GM21515 (cell line): ENCODE data around the gene SOX6.

Source experiments
- ATAC-seq: cut with Tn5 transposase; IDR thresholded peaks from one replicate; pipeline ENCODE4 v1.9.1; 2021; ENCODE audit not compliant: unreplicated experiment

SOX6 gene

DNA sequence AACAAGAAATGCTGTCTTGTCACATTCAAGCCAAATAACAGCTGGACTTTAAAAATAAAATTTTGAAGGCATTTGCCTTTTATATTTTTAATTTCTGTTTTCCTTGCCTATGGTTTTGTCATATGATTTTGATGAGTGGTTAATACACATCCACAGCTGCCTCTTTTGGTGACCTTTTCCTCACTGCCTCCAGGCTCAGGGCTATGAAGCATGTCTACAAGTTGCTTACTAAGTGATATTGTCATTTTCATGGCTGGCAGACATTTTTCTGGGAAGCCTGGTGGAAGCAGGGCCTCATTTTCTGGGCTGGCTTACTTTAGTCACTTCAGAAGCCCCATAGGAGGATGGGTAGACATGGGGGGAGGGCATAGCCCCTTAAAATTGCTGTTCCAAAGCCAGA lies 344.9 kb downstream of the SOX6 start:
- no peak for ATAC-seq

GRCh38 chr11:16009021-16009420 lies 347.3 kb downstream of the SOX6 start:
- no peak for ATAC-seq

- ATAC-seq: no peak
These were observed 348.8 kb downstream of the SOX6 start for GRCh38 chr11:16007514-16007913.

DNA sequence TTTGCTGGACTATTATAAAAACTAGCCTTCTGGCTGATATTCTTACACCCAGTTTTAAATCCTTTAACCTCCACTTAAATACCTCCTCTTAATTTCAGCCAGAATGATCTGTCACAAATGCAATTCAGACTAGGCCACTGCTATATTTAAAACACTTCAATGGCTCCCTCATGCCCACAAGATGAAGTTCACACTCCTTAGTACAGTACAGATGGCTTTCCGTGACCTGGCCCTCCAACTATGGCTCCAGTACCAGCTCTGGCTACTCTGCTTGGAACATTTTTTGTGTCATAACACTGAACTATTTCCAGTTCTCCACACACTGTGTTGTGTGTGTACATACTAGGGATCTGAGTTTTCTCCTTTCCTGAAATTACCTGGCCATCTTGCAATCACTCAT lies 353.4 kb downstream of the SOX6 start:
- no peak for ATAC-seq

DNA sequence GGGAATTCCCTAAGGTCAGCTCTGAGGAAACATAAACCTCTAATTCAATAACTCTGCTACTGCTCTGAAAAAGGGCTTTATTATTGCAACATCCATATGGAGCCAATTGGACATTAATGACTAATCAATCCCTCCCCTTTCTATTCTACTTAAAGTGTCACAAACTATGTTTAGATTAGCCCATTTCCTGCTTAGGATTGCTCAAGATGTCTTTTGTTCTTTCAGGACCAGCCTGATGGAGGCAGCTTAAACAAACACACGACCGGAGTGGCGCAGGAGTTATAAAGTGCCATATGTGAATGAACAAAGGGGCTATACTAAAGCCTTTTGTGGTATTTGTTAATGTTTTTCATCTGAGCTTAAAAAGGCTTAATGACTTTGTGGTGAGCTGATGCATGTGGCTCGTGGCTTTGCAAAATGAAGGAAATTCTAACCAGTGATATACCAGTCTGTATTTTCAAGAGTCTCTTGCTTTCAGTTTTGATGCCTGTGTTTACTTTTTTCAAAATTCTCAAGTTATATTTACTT lies 354.4 kb downstream of the SOX6 start:
- no peak for ATAC-seq

GRCh38 chr11:16001044-16001568 lies 355.2 kb downstream of the SOX6 start:
- no peak for ATAC-seq

DNA sequence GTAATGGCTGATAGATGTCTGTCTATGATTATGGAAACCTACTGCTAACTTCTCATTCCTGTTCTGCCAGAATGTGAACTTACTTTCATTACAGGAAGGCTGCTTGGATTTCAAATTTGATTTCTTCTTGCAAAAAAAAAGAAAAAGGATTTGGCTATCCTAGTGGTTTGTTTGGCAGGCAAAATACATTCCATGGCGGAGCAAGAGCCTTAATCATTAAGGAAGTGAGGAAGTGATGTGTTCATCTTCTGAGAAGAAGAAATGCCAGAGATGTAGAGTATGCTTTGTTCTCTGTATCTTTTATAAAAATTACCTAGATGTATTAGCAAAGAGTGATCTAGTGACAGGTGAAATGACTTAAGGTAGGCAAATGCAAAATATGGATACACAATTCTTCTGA lies 356.3 kb downstream of the SOX6 start:
- ATAC-seq: no peak

DNA sequence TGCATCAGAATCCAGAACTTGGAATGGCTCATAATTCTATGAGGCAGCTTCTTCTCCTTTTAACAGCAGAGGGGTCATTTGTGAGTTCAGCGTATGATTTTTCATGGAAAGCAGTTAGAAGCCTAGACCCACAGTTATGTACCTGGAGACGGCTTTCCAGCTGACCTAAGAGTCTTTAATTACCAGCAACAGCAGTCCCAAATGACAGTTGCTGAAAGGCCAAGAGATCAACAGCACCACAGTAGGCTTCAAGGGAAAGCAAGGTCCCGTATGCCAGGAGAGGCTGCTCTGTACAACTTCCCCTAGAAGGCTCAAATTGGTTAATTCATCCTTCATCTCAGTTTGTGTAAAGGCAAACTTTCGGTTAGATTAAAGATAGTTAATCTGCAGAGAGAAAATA lies 363.0 kb downstream of the SOX6 start:
- ATAC-seq: no peak

DNA sequence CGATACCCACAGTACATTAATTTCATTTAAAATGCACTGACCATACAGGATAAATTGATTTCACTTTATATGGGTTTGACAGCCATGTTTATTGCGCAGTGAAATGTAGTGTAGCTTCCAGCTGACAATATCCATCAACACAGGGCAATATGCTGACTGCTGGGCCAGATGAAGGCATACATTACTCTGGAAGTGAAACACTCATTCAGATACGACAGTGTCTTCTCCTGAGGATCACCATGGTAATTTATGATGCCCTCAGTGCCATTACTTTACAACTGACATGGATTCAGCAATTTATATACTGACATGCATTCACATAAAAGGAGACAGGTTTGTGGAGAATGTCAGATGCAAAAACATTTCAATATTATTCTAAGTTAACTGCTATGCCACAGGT lies 365.1 kb downstream of the SOX6 start:
- ATAC-seq: no peak

GRCh38 chr11:15989685-15990084 lies 366.7 kb downstream of the SOX6 start:
- ATAC-seq: no peak

DNA sequence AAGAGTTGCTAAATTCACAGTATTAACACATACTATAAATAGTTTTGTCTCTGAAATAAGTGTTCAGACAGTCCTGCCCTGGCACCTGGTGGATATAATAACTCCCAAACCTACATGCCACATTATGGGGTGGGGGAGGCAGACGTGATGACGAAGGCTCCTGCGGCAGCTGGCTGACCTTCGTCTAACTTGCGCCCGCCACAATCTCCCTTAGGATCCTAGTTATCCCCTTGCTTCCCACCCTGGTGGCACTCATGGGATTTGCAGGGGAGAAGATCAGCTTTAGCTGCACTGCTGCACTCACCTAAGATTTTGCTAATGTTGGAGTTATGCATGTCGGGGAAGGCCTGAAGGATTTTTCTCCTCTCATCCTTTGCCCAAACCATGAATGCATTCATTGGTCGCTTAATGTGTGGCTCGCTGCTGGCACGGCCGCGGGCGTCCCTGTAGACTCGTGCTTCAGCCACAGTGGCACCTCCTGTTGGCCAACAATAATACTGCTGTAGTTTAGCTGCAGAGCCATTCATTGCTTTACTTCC lies 367.6 kb downstream of the SOX6 start:
- ATAC-seq: no peak

DNA sequence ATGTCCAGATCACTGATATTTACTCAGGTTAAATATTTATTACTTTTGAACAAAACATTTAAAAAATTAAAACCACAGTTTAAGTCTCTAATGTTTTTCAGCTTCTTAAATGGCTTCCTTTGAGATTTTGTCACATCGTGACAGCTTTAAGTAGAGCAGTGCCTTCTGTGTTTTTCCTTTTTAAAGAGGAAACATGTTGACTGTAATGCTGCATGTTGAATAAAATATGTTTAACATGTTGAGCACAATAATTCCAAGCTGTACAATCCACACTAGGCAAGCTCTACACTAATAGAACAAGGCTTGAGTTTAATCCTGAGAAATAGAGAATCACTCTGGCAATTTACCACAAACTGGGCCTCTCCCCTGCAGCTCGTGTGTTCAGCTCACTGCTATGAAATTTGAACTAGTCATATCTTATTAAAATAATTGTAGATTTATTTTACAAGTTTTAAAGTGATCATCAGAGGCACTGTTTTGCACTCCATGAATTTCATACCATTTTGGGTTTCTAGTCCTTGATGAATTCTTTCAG lies 368.3 kb downstream of the SOX6 start:
- no peak for ATAC-seq

GRCh38 chr11:15987046-15987445 lies 369.3 kb downstream of the SOX6 start:
- no peak for ATAC-seq

DNA sequence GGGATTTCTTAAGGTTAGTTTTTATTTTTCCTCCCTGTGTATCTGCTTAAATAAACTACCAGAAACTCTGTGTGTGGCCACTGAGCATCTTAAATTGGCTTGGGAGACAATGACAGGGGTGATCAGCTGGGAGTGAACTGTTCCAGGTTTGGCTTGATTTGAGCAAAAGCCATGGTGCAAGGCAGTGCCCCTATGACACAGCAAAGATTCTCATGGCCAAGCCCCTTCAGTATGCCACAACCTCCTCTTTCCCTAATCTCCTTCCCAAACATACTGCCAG lies 370.5 kb downstream of the SOX6 start:
- no peak for ATAC-seq

- ATAC-seq: no peak
These were observed 371.1 kb downstream of the SOX6 start for GRCh38 chr11:15985127-15985859.

GRCh38 chr11:15981292-15981691 lies 375.1 kb downstream of the SOX6 start:
- ATAC-seq: no peak

- ATAC-seq: no peak
These were observed 379.2 kb downstream of the SOX6 start for GRCh38 chr11:15977116-15977515.

DNA sequence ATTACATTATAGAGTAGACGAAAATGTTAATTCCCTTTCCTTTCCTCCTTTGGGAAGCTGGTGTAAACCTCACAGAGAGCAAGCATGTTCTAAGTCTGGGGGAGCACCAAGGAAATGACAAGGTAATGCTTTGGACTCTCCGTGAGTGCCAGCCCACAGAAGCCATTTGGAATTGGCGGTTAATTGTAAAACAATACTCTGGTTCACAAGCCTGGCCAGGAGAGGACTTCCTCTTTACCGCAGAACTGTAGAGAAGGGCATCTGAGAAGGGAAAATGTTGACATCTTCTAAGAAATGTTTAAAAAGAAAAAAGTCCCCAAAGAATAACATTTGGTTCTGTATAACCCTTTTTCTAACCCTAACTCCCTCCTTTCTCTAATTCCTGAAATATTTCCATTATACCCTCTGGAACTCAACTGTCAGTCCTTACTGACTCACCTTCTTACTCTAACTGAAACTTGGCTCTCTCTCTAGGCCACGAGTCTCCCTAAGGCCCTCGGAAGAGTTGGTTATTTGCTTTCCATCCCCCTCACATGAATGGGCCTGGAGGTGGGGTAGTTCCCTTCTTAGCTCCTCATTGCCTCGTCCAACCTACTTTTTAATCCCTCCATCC lies 379.8 kb downstream of the SOX6 start:
- ATAC-seq: no peak

DNA sequence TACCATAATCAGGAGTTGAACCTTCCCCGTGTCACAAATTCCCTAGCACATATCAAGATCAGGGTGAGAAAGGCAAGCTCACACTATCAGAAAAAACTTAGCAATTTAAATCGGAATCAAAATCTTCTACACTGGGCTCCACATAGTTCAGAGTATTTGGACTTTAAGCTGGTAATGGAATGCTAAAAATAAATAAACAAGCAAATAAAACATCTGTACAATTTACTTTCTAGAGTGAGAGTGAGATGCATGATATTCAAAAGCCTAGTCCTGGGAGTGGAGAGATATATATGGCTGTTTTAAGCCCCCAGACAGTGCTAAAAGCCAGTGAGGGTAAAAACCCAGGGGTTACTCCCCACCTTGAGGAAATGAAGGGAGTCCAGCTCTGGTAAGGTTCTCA lies 380.6 kb downstream of the SOX6 start:
- ATAC-seq: no peak

GRCh38 chr11:15972838-15973237 lies 383.5 kb downstream of the SOX6 start:
- no peak for ATAC-seq

DNA sequence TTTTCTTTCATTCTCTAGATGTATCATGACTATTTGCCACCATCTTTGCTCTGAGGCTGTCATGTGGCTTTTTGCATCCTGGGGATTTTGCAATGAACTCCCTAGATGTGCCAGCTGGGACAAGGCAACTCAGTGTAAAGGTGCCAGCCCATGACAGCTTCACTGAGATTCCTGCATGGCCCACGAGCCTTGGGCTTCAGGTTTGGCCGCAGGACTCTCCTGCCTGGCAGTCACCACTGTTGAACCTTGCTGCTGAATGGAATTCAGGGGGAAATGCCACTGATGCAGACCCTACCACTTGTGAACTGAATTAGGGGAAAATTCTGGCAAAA lies 385.2 kb downstream of the SOX6 start:
- ATAC-seq: no peak

DNA sequence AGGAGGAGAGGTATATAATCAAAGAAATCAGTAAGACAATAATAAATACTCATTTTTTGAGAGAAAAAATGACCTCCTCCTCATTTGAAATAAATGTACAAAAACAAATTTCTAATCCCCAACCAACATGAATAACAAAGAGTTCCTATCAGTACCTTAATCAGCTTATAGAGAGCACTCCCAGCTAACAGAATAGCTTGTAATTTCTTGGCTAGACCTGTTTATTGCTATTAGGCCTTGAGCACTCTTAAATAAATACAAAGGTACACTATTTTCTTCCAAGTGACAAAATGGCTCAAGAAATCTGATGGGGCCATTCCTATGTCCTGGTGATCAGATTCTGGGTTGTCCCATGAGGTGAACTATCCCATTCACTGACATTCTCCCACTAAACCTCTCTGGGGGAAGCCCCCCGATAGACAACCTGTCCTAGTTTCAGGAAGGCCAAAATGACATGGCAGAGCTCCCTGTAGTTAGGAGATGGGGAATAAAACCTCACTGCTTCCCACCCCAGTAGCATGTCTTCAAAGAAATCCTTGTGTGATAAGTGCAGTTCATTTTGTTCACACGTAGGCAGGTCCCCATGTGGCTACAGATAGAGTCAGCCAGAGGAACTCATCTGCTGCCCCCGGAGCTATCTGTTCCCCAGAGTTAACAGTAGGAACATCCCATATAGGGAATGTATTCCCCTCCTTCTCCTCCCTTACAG lies 385.7 kb downstream of the SOX6 start:
- no peak for ATAC-seq
